Measurements from ENCODE around the gene DYNC1H1. TPM values are rescaled to one million over a fixed set of nuclear protein-coding genes. Genes with fewer than 3 reads are reported as not detected.

DYNC1H1 gene
- polyA plus RNA-seq, 1 donor (not counting 4 experiments of a cell fraction or from before 2014, with no cell fraction given): 166 TPM

GRCh38 chr14:102007916-102008418 is 43.6 kb downstream of the DYNC1H1 start:
- Histone ChIP-seq H3K27me3 (ENCODE audit: control insufficient read depth, extremely low read depth, insufficient read depth, low read length) (no peaks in the 10 kb centered on the region), H3K9me1 (ENCODE audit: control insufficient read depth, extremely low read depth, insufficient read depth, low read length) (no peaks in the 10 kb centered on the region), H3K9me3 (ENCODE audit: control insufficient read depth, low read depth, low read length) (no peaks in the 10 kb centered on the region), H4K20me1 (ENCODE audit: control insufficient read depth, extremely low read depth, insufficient read depth, low read length) (peaks cover 3% of the 10 kb centered on the region), H2AFZ (ENCODE audit: control insufficient read depth, low read length) (no peak overlapping the region), H3K4me2 (ENCODE audit: control insufficient read depth, extremely low read depth, insufficient read depth, low read depth, low read length) (no peak overlapping the region), H3K4me3 (ENCODE audit: control insufficient read depth in 2 of 3, extremely low read depth in 1 of 3, insufficient read depth in 2 of 3, low read depth in 1 of 3, low read length in 3 of 3) (no peak overlapping the region), H3K9ac (ENCODE audit: control insufficient read depth, extremely low read depth, insufficient read depth, low read length) (no peak overlapping the region), H3K4me1 (ENCODE audit: control insufficient read depth, extremely low read depth, insufficient read depth, low read length) (no peaks in the 10 kb centered on the region), H3K27ac (ENCODE audit: control insufficient read depth, insufficient read depth, low read length) (no peak overlapping the region), H3K36me3 (ENCODE audit: control insufficient read depth in 2 of 2, extremely low read depth in 1 of 2, insufficient read depth in 2 of 2, low read length in 2 of 2) (peaks cover 66 to 79% of the 10 kb centered on the region in 2 experiments), H3K79me2 (ENCODE audit: control insufficient read depth, insufficient read depth, low read length) (no peaks in the 10 kb centered on the region)
- DNase-seq (ENCODE audit: low read depth, low spot score): no peak
- FAIRE-seq: no peak
- TF ChIP-seq EZH2 (IDR thresholded peaks at IDR 0.05; ENCODE audit: low read length): no peak
- TF ChIP-seq, protein P1, sequence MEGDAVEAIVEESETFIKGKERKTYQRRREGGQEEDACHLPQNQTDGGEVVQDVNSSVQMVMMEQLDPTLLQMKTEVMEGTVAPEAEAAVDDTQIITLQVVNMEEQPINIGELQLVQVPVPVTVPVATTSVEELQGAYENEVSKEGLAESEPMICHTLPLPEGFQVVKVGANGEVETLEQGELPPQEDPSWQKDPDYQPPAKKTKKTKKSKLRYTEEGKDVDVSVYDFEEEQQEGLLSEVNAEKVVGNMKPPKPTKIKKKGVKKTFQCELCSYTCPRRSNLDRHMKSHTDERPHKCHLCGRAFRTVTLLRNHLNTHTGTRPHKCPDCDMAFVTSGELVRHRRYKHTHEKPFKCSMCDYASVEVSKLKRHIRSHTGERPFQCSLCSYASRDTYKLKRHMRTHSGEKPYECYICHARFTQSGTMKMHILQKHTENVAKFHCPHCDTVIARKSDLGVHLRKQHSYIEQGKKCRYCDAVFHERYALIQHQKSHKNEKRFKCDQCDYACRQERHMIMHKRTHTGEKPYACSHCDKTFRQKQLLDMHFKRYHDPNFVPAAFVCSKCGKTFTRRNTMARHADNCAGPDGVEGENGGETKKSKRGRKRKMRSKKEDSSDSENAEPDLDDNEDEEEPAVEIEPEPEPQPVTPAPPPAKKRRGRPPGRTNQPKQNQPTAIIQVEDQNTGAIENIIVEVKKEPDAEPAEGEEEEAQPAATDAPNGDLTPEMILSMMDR (optimal IDR thresholded peaks at IDR 0.05 in 1 of 3, IDR thresholded peaks at IDR 0.05 in 1 of 3, conservative IDR thresholded peaks at IDR 0.05 in 1 of 3; ENCODE audit: extremely low read depth in 1 of 3, insufficient read depth in 2 of 3, low read length in 3 of 3): no peak
- dilution Hi-C loops (cut with MboI; ENCODE audit: extremely low pct_ligation_motif_present, low sequenced_read_pairs): no loop called here

DNA sequence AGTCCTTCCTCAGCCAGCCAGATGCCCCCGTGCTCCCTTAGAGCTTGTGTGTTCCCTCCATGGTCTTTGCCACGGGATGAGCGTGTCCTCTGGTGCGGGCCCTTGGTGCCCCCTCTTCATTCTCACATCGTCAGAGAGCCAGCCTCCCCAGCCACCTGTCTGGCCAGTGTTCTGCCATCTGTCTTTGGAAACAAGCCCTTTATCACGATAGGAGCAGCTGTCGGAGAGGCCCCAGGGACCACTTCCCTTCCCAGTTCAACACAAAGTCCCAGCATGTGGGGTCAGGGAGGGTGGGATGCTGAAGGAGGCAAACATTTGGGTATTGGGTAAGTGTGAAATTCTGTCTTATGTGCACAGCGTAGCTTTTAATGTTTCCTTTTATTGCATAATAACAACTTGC is 44.5 kb downstream of the DYNC1H1 start:
- H3K4me2 ChIP-seq (ENCODE audit: control insufficient read depth, extremely low read depth, insufficient read depth, low read depth, low read length): no peak overlapping the region
- no peak overlapping the region for H3K27ac ChIP-seq (ENCODE audit: control insufficient read depth, insufficient read depth, low read length)
- peaks cover 3% of the 10 kb centered on the region for H4K20me1 ChIP-seq (ENCODE audit: control insufficient read depth, extremely low read depth, insufficient read depth, low read length)
- H3K9ac ChIP-seq (ENCODE audit: control insufficient read depth, extremely low read depth, insufficient read depth, low read length): no peak overlapping the region
- H2AFZ ChIP-seq (ENCODE audit: control insufficient read depth, low read length): no peak overlapping the region
- no peaks in the 10 kb centered on the region for H3K9me1 ChIP-seq (ENCODE audit: control insufficient read depth, extremely low read depth, insufficient read depth, low read length)
- TF ChIP-seq, protein P1 (optimal IDR thresholded peaks at IDR 0.05 in 1 of 3, IDR thresholded peaks at IDR 0.05 in 1 of 3, conservative IDR thresholded peaks at IDR 0.05 in 1 of 3; ENCODE audit: extremely low read depth in 1 of 3, insufficient read depth in 2 of 3, low read length in 3 of 3): no peak
- TF ChIP-seq EZH2 (IDR thresholded peaks at IDR 0.05; ENCODE audit: low read length): no peak
- no peak overlapping the region for H3K4me3 ChIP-seq (ENCODE audit: control insufficient read depth in 2 of 3, extremely low read depth in 1 of 3, insufficient read depth in 2 of 3, low read depth in 1 of 3, low read length in 3 of 3)
- H3K27me3 ChIP-seq (ENCODE audit: control insufficient read depth, extremely low read depth, insufficient read depth, low read length): no peaks in the 10 kb centered on the region
- H3K9me3 ChIP-seq (ENCODE audit: control insufficient read depth, low read depth, low read length): no peaks in the 10 kb centered on the region
- DNase-seq (ENCODE audit: low read depth, low spot score) (no peak), FAIRE-seq (no peak)
- H3K36me3 ChIP-seq (ENCODE audit: control insufficient read depth in 2 of 2, extremely low read depth in 1 of 2, insufficient read depth in 2 of 2, low read length in 2 of 2): peaks cover 71 to 80% of the 10 kb centered on the region in 2 experiments
- H3K79me2 ChIP-seq (ENCODE audit: control insufficient read depth, insufficient read depth, low read length): no peaks in the 10 kb centered on the region
- dilution Hi-C loops (cut with MboI; ENCODE audit: extremely low pct_ligation_motif_present, low sequenced_read_pairs): no loop called here
- H3K4me1 ChIP-seq (ENCODE audit: control insufficient read depth, extremely low read depth, insufficient read depth, low read length): no peaks in the 10 kb centered on the region
